ENCODE data around the gene WNT9A. TPM values are rescaled to one million over a fixed set of nuclear protein-coding genes. Genes with fewer than 3 reads are reported as not detected.
A peak's percentile ranks its signal among the peaks of the same experiment; 100 is the strongest.

Gene WNT9A
- total RNA-seq, 1 donor: 0.36 TPM

DNA sequence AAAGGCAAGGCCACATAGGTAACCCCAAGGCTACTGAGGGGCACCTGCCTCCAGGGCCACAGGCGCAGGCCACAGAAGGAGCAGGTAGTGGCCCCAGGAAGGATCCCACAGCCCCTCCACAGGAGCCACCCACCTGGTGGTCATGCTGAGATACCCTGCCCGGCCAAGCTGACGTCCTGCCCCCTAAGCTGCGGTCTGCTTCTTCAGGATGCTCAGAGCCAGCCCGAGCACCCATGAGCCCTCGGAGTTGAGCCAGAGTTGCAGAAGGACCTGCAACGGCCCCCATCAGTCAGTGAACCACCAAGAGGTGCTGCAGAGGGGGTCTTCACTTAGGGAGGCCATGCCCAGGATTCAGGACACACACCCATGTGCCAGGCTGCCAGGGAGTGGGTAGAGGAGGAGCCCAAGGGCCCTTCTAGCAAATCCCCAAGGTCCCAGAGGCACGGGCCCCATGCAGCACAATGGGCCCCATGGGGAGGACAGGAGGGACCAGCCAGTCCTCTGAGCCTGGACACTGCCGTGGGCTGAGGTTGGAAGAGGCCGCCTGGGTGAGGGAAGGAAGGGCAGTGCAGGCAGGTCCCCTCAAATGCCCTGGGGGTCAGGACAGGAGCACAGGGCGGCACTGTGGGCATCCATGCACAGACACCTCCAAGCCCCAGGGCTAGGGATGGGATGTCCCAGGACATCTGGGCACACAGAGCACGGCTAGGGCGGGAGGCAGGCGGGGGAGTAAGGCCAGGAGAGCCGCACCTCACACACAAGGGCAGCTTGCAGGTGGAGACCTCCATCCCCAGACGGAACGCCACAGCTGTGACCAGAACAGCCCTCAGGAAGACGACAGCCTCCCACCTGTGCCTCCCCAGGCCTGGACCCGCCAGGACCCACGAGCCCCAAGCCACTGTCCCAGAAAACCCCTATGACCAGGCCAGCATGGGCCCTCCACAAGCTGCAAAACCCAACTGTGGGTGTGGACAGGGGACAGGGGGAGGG, 20.5 kb downstream of the WNT9A start:
- Histone ChIP-seq H3K27me3 (ENCODE audit: insufficient read depth, low read length) (no peaks in the 10 kb centered on the region), H3K9me3 (ENCODE audit: low read depth, low read length) (no peaks in the 10 kb centered on the region), H3K79me2 (ENCODE audit: insufficient read depth, low read length) (no peaks in the 10 kb centered on the region), H3K4me2 (ENCODE audit: insufficient read depth, low read length) (no peak overlapping the region), H4K20me1 (ENCODE audit: insufficient read depth, low read length) (no peaks in the 10 kb centered on the region), H3K36me3 (ENCODE audit: insufficient read depth, low read length) (no peaks in the 10 kb centered on the region), H2AFZ (ENCODE audit: low read length) (no peak overlapping the region), H3K4me3 (ENCODE audit: insufficient read depth, low read length) (no peak overlapping the region), H3K4me1 (ENCODE audit: insufficient read depth, low read length) (no peaks in the 10 kb centered on the region), H3K27ac (ENCODE audit: low read depth, low read length) (no peak overlapping the region)
- DNase-seq (ENCODE audit: insufficient read length, low spot score, missing footprints): peak; percentile 41
- TF ChIP-seq, protein P1, sequence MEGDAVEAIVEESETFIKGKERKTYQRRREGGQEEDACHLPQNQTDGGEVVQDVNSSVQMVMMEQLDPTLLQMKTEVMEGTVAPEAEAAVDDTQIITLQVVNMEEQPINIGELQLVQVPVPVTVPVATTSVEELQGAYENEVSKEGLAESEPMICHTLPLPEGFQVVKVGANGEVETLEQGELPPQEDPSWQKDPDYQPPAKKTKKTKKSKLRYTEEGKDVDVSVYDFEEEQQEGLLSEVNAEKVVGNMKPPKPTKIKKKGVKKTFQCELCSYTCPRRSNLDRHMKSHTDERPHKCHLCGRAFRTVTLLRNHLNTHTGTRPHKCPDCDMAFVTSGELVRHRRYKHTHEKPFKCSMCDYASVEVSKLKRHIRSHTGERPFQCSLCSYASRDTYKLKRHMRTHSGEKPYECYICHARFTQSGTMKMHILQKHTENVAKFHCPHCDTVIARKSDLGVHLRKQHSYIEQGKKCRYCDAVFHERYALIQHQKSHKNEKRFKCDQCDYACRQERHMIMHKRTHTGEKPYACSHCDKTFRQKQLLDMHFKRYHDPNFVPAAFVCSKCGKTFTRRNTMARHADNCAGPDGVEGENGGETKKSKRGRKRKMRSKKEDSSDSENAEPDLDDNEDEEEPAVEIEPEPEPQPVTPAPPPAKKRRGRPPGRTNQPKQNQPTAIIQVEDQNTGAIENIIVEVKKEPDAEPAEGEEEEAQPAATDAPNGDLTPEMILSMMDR (IDR thresholded peaks at IDR 0.05; ENCODE audit: extremely low read depth, low read depth, low read length): no peak

DNA sequence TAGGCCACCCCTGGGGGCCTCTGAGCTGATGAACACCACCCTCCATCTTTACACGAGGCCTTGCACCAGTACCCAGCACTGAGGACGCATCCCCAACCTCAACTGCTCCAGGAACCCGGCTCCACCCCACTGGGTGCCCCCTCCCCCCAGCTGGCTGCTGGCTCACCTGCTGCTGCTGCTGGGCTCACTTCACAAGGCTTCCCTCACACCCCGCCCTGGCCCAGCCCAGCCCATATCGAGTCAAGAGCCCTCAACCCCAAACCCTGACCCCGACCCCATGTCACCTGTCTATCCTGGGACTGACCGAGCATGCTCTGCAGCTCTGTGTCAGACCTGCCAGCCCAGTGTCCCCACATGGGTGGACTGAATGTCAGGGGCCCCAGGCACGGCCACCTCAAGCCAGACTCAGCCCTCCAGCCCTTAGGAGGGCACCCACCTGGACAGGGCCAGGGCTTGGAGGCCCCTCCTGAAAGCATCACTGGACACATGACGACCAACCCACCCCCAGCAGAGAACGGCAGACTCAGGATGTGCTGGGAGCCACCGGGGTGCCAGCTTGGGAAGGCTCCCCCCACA, 21.4 kb downstream of the WNT9A start:
- Histone ChIP-seq H3K4me1 (ENCODE audit: insufficient read depth, low read length) (no peaks in the 10 kb centered on the region), H3K4me3 (ENCODE audit: insufficient read depth, low read length) (no peak overlapping the region), H4K20me1 (ENCODE audit: insufficient read depth, low read length) (no peaks in the 10 kb centered on the region), H3K27ac (ENCODE audit: low read depth, low read length) (no peak overlapping the region), H3K4me2 (ENCODE audit: insufficient read depth, low read length) (no peak overlapping the region), H3K9me3 (ENCODE audit: low read depth, low read length) (no peaks in the 10 kb centered on the region), H2AFZ (ENCODE audit: low read length) (no peak overlapping the region), H3K27me3 (ENCODE audit: insufficient read depth, low read length) (no peaks in the 10 kb centered on the region), H3K79me2 (ENCODE audit: insufficient read depth, low read length) (no peaks in the 10 kb centered on the region), H3K36me3 (ENCODE audit: insufficient read depth, low read length) (no peaks in the 10 kb centered on the region)
- peak; percentile 64 for DNase-seq (ENCODE audit: insufficient read length, low spot score, missing footprints)
- TF ChIP-seq, protein P1 (IDR thresholded peaks at IDR 0.05; ENCODE audit: extremely low read depth, low read depth, low read length): no peak

DNA sequence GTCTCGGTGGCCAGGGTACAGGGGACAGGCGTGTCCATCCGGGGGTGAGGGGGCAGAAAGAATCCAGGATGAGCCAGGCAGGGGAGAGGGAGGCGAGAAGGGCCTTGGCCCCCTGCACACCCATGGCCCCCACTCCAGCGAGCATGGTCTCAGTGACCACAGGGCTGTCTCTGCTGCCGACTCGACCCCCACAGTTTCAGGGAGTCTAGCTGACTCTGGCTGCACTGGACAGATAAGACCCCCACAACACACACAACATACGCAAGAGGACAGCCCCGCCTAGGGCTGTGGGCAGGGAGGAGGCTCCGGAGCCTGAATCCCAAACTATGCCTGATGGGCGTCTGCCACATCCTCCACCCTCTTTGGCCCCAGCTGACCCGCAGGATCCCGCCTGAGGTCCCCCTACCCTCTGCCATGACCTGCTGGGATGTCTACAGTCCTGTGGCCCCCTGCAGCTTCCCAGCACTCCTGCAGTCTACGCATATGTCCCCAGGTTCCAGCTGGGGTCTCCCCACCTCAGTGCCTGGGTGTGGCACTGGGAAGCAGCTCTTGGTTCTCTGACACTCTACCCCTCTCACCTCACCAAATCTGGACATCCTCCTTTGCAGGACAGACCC, 22.0 kb downstream of the WNT9A start:
- no peaks in the 10 kb centered on the region for H4K20me1 ChIP-seq (ENCODE audit: insufficient read depth, low read length)
- H3K4me3 ChIP-seq (ENCODE audit: insufficient read depth, low read length): no peak overlapping the region
- no peak overlapping the region for H3K4me2 ChIP-seq (ENCODE audit: insufficient read depth, low read length)
- TF ChIP-seq, protein P1 (IDR thresholded peaks at IDR 0.05; ENCODE audit: extremely low read depth, low read depth, low read length): no peak
- H3K79me2 ChIP-seq (ENCODE audit: insufficient read depth, low read length): no peaks in the 10 kb centered on the region
- H3K4me1 ChIP-seq (ENCODE audit: insufficient read depth, low read length): no peaks in the 10 kb centered on the region
- no peaks in the 10 kb centered on the region for H3K9me3 ChIP-seq (ENCODE audit: low read depth, low read length)
- no peaks in the 10 kb centered on the region for H3K27me3 ChIP-seq (ENCODE audit: insufficient read depth, low read length)
- no peak overlapping the region for H2AFZ ChIP-seq (ENCODE audit: low read length)
- no peaks in the 10 kb centered on the region for H3K36me3 ChIP-seq (ENCODE audit: insufficient read depth, low read length)
- H3K27ac ChIP-seq (ENCODE audit: low read depth, low read length): no peak overlapping the region
- peak; percentile 76 for DNase-seq (ENCODE audit: insufficient read length, low spot score, missing footprints)
